WI38 (cell line): ENCODE results near the gene ZNF473.
"Not testable (repeated sequence)": the region's sequence is repeated elsewhere in the genome, so short reads cannot be mapped to it uniquely, and the experiment has no call there.

Experiments
- H3K4me3 ChIP-seq: 2 replicates; pipeline ENCODE4 v1.5.1; 2011; ENCODE audit warnings: low read depth, mild to moderate bottlenecking, control low read depth, low read length
- CTCF ChIP-seq: IDR thresholded peaks from 2 replicates; pipeline ENCODE4 v1.5.1; 2012; ENCODE audit warnings: low read depth, mild to moderate bottlenecking, control low read depth, low read length

ZNF473 gene

GRCh38 chr19:50060107-50060506 lies 34.3 kb downstream of the ZNF473 start:
- no peak overlapping the region for H3K4me3 ChIP-seq
- TF ChIP-seq CTCF, result no peak

GRCh38 chr19:50061650-50062049 lies 35.8 kb downstream of the ZNF473 start:
- TF ChIP-seq CTCF, result no peak
- no peak overlapping the region for H3K4me3 ChIP-seq

GRCh38 chr19:50065938-50066337 lies 40.1 kb downstream of the ZNF473 start:
- no peak overlapping the region for H3K4me3 ChIP-seq
- TF ChIP-seq CTCF, result no peak

GRCh38 chr19:50067575-50067974 lies 41.8 kb downstream of the ZNF473 start:
- no peak for TF ChIP-seq CTCF
- no peak overlapping the region for H3K4me3 ChIP-seq

GRCh38 chr19:50068382-50068781 lies 42.6 kb downstream of the ZNF473 start:
- H3K4me3 ChIP-seq, result not testable (repeated sequence)

- not testable (repeated sequence) for H3K4me3 ChIP-seq
Observed at GRCh38 chr19:50075076-50075475, 49.3 kb downstream of the ZNF473 start.

- not testable (repeated sequence) for H3K4me3 ChIP-seq
Observed at GRCh38 chr19:50075644-50076372, 50.0 kb downstream of the ZNF473 start.

- not testable (repeated sequence) for H3K4me3 ChIP-seq
Observed at GRCh38 chr19:50076581-50077355, 51.0 kb downstream of the ZNF473 start.

- not testable (repeated sequence) for H3K4me3 ChIP-seq
Observed at GRCh38 chr19:50079014-50079413, 53.2 kb downstream of the ZNF473 start.

- not testable (repeated sequence) for H3K4me3 ChIP-seq
Observed at GRCh38 chr19:50084440-50084839, 58.6 kb downstream of the ZNF473 start.

- not testable (repeated sequence) for H3K4me3 ChIP-seq
Observed at GRCh38 chr19:50087153-50087552, 61.3 kb downstream of the ZNF473 start.
